Osteoblast (primary cell): ENCODE data around the gene CLIC1. TPM values are rescaled to one million over a fixed set of nuclear protein-coding genes. Genes with fewer than 3 reads are reported as not detected.

Source experiments
- DNase-seq: peaks from one replicate; pipeline ENCODE4 v3.0.0; 2011; ENCODE audit warnings: low spot score, mixed read lengths; ENCODE audit not compliant: insufficient read length; ENCODE audit errors: missing footprints
- H2AFZ ChIP-seq: 2 replicates; pipeline ENCODE4 v1.6.0; 2011; ENCODE audit warnings: mild to moderate bottlenecking, low read length
- H3K27ac ChIP-seq: 2 replicates; pipeline ENCODE4 v1.5.1; 2011; ENCODE audit warnings: mild to moderate bottlenecking, low read depth, low read length, moderate library complexity
- H3K27me3 ChIP-seq: 2 replicates; pipeline ENCODE4 v1.6.0; 2012; ENCODE audit warnings: mild to moderate bottlenecking, control low read depth, inconsistent platforms, low read length, moderate library complexity; ENCODE audit not compliant: insufficient read depth
- H3K36me3 ChIP-seq: 2 replicates; pipeline ENCODE4 v1.5.1; 2011; ENCODE audit warnings: mild to moderate bottlenecking, low read length, control low read depth, moderate library complexity; ENCODE audit not compliant: insufficient read depth
- H3K4me1 ChIP-seq: 2 replicates; pipeline ENCODE4 v1.5.1; 2011; ENCODE audit warnings: mild to moderate bottlenecking, low read length, control low read depth, moderate library complexity; ENCODE audit not compliant: insufficient read depth
- H3K4me2 ChIP-seq: 2 replicates; pipeline ENCODE4 v1.6.0; 2011; ENCODE audit warnings: mild to moderate bottlenecking, low read length; ENCODE audit not compliant: insufficient read depth
- H3K4me3 ChIP-seq: fragments of 200-600 bp; sonication (generic); 3 replicates; pipeline ENCODE4 v1.5.1; 2012; ENCODE audit warnings: mild to moderate bottlenecking, low read length, inconsistent platforms; ENCODE audit not compliant: insufficient read depth
- H3K79me2 ChIP-seq: 2 replicates; pipeline ENCODE4 v1.6.0; 2012; ENCODE audit warnings: mild to moderate bottlenecking, low read length, control low read depth, inconsistent platforms; ENCODE audit not compliant: insufficient read depth
- H3K9me3 ChIP-seq: 2 replicates; pipeline ENCODE4 v1.5.1; 2011; ENCODE audit warnings: low read depth, low read length, control low read depth
- H4K20me1 ChIP-seq: 2 replicates; pipeline ENCODE4 v1.6.0; 2012; ENCODE audit warnings: mild to moderate bottlenecking, low read length, control low read depth; ENCODE audit not compliant: insufficient read depth
- CTCF ChIP-seq: IDR thresholded peaks from 2 replicates; pipeline ENCODE4 v1.5.1; 2011; ENCODE audit warnings: mild to moderate bottlenecking, low read depth, low read length, moderate library complexity; ENCODE audit errors: extremely low read depth
- total RNA-seq: library from RNA; depleted of rRNA; stranded (reverse); fragments of >200 nt; gene quantifications from 2 replicates; pipeline ENCODE4 v1.2.3, GENCODE V29; 2012

The CLIC1 gene
- total RNA-seq, 1 donor = 502 TPM

GRCh38 chr6:31749301-31750036, 13.1 kb upstream of the CLIC1 start:
- Histone ChIP-seq H3K27me3 (no peaks in the 10 kb centered on the region), H3K4me1 (peaks cover 17% of the 10 kb centered on the region), H3K36me3 (peaks cover 12% of the 10 kb centered on the region), H3K4me3 (no peak overlapping the region), H3K9me3 (no peaks in the 10 kb centered on the region), H3K4me2 (no peak overlapping the region), H3K79me2 (no peaks in the 10 kb centered on the region), H3K27ac (no peak overlapping the region), H2AFZ (no peak overlapping the region), H4K20me1 (no peaks in the 10 kb centered on the region)
- DNase-seq = no peak
- no peak for TF ChIP-seq CTCF

GRCh38 chr6:31744422-31744821, 8.1 kb upstream of the CLIC1 start:
- H4K20me1 ChIP-seq = no peaks in the 10 kb centered on the region
- H3K4me1 ChIP-seq = peaks cover 9% of the 10 kb centered on the region
- no peak overlapping the region for H3K4me3 ChIP-seq
- H3K27me3 ChIP-seq = no peaks in the 10 kb centered on the region
- DNase-seq = peak; percentile 26
- H2AFZ ChIP-seq = no peak overlapping the region
- no peak for TF ChIP-seq CTCF
- H3K27ac ChIP-seq = no peak overlapping the region
- H3K4me2 ChIP-seq = no peak overlapping the region
- H3K9me3 ChIP-seq = no peaks in the 10 kb centered on the region
- H3K36me3 ChIP-seq = peaks cover 22% of the 10 kb centered on the region
- H3K79me2 ChIP-seq = peaks cover 10% of the 10 kb centered on the region

DNA sequence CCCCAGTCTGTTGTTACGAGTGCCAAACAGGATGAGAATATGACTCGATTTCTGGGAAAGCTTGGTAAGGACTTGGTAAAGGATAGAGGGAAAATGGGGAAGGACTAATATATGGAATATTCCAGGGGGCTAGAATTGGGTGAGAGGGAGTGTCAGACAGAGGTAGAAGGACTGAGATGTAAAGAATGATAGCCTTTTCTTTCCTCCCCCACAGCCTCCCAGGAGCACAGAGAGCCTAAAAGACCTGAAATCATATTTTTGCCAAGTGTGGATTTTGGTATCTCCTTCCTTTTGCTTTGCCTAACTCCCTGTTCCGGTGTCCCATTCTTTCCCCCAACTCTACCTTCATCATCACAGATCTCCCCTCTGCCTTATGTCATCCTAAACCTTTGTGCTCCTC, 6.6 kb upstream of the CLIC1 start:
- Histone ChIP-seq H3K4me3 (no peak overlapping the region), H4K20me1 (no peaks in the 10 kb centered on the region), H2AFZ (no peak overlapping the region), H3K4me1 (peaks cover 24% of the 10 kb centered on the region), H3K27me3 (no peaks in the 10 kb centered on the region), H3K4me2 (no peak overlapping the region), H3K9me3 (no peaks in the 10 kb centered on the region), H3K36me3 (peaks cover 20% of the 10 kb centered on the region), H3K79me2 (peaks cover 10% of the 10 kb centered on the region), H3K27ac (no peak overlapping the region)
- peak; percentile 21 for DNase-seq
- no peak for TF ChIP-seq CTCF

- Histone ChIP-seq H3K4me1 (peaks cover 29% of the 10 kb centered on the region), H3K27me3 (no peaks in the 10 kb centered on the region), H3K79me2 (peaks cover 12% of the 10 kb centered on the region), H4K20me1 (no peaks in the 10 kb centered on the region), H3K36me3 (peaks cover 14% of the 10 kb centered on the region), H2AFZ (no peak overlapping the region), H3K4me2 (no peak overlapping the region), H3K9me3 (no peaks in the 10 kb centered on the region), H3K4me3 (no peak overlapping the region), H3K27ac (no peak overlapping the region)
- DNase-seq = peak; percentile 1
- TF ChIP-seq CTCF = no peak
Measured at GRCh38 chr6:31741815-31742214, 5.5 kb upstream of the CLIC1 start.
